ENCODE measurements around the gene NKX2-1.

The NKX2-1 gene

DNA sequence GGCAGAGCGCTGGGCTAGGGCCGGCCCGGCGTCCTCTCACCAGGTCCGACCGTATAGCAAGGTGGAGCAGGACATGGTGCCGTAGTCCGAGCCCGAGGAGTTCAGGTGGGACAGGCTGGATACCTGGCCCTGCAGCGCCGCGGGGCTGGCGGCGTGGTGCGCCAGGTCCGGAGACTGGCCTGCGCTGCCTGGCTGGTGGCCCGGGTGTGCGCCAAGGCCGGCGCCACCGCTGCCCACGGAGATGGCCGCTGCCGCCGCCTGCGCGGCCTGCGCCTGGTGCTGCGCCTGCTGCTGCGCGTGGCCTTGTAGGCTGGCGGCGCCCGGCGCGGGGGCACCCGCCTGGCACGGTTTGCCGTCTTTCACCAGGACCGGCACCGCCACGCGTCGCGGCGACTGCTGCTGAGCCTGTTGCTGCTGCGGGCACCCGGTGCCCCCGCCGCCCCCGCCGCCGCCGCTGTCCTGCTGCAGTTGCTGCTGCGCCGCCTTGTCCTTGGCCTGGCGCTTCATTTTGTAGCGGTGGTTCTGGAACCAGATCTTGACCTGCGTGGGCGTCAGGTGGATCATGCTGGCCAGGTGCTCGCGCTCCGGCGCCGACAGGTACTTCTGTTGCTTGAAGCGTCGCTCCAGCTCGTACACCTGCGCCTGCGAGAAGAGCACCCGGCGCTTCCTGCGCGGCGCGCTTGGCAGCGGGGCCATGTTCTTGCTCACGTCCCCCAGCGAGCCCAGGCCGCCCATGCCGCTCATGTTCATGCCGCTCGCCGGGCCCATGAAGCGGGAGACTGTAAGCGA, 2.6 kb downstream of the NKX2-1 start:
- FAIRE-seq: no peak

GRCh38 chr14:36516719-36517241, 3.3 kb downstream of the NKX2-1 start:
- FAIRE-seq: no peak

DNA sequence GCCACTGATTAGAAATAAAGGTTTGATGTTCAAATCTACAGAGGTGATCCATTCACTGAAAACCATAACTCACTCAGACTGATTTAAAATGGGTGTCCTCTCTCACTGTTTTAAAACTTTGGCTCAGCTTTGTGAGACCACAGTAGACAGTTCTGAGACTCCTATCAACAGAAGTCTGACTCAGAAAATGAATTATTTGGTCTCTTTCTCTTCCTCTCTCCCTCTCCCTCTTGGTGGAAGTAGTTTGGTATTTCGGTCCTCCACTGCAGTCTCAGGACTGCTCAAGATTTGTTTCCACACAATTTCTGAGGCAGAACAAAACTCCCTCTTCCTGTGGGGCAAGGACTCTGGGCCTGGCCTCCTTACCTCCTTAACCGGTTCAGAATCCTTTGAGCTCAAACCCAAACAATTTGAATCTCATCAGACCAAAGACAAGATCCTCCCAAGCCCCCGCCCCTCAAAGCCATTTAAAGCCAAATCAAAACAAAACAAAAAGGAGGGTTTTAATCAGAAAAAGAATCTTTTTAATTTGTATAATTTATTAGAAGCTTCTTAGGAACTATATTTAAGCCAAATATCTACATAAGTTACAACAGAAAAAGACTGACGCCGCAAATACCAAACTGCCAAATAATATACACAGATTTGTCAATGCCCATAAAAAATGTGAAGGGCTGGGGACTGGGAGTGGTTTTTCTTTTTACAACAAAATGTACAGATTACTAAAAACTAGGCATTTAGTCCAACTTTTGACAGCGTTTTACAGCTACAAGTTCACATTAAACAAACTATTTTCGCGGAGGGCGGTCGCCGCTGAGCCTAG, 3.9 kb downstream of the NKX2-1 start:
- FAIRE-seq: no peak

GRCh38 chr14:36515105-36515593, 4.9 kb downstream of the NKX2-1 start:
- FAIRE-seq: no peak

DNA sequence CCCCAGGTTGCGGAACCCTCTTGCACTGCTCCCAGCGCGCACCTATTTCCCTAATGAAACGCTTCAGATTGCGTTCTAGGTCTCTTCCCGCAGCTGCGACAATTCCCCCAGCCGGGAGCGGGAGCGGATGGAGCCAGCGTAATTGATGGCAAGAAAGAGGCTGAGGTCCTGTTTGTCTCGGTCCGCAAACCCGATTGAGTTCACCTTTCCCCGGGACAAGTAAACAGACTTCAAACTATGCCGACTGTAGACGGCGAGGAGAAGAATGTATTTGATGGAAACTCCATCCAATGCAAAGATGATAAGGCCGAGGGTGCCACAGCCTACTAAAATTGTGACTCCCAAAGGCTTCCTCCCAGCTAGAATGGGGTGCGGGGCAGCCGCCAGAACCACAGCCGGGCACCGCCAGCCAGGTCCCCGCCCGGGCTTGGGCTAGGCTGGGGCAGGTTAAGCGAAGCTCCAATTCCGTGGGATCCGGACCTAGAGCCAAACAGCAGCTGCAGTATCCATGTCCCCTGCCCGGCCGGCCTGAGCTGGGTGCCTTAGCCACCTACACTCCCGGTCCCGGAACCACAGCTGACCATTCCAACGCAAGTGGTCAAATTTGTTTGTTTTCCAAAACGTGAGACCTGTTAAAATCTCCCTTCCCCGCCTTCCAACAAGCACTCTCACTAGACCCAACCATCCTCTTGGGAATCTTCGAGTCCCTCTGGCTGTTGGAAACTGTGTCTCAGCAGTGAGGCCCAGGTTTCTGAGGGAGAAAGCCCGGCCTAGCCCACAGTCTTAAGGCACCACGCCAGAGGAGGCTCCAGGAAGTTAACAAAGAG, 5.5 kb downstream of the NKX2-1 start:
- FAIRE-seq: no peak

DNA sequence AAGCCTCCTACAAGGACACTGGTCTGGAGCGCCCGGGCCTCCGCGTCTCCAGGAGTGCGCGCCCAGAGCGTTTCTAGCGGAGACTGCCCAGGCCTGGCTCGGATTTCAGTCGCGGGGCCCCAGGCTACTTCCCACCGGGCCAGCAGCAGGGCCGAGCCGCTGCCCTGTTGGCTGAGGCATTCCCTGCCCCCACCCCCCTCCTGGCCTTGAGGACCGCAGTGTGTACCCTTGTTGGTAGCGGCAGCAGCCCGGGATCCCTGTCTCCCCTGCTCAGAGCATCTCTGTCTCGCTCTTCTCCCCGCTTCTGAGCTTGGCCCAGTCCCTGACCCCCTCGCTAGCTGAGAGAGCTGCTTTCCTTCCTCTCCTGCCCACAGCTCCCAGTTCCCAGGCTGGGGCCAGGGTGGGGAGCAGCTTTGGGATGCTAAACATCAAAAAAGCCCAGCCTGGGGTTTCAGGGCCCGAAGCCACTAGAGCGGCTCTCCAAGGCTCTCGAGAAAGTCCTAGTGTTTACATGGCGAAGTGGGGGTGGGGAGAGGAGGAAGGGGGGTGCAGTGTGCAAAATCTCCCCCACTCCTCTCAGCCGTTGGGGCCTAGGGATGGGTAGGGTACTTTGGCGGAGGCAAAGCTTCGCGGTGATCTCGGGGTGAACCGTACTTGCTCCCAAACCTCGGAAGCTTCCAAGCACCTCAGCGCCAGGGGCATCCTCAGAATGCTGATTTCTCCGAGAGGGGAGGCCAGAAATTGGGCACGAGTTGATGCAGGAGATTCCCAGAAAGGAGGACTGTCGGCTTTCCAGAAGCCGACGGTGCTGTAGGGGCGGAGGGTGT, 6.4 kb downstream of the NKX2-1 start:
- FAIRE-seq: no peak

DNA sequence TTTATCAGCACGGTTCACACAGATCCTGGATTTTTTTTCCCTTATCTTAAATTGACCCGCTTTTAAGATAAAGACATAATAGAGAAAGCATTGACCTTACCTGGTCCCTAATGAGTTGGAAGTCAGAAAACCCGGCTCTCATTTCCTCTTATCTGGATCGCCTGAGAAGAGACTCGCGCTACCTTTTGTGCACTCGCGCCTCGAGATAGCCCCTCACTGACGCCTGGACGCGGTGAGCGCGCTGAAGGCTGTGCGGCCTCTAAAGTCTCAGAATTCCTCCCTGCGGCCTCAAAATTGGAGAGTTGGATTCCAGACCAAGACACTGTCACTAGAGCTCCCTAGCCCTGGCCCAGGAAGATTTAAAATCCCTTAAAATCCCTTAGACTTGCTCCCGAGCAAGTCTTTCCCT, 7.0 kb downstream of the NKX2-1 start:
- no peak for FAIRE-seq

- no peak for FAIRE-seq
Measured at GRCh38 chr14:36512585-36513003, 7.4 kb downstream of the NKX2-1 start.

GRCh38 chr14:36511981-36512584, 7.9 kb downstream of the NKX2-1 start:
- FAIRE-seq: no peak

DNA sequence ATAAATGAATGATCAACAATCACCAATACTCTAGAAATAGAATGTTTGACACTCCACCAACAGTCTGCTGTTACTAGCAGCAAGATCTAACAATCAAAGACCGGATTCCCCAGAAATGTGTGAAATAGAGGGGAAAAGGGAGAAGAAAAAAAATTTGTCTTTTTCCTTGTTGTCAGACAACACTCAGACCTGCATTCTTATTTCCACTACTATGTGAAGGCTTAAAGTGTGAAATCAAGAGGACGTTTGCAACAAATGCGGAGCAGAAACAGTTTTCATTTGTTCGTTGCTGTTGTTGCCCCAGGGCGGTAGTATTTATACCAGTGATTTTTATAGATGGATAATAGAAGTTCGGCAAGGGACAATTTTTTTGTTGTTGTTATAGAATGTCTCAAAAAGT, 9.2 kb downstream of the NKX2-1 start:
- FAIRE-seq: no peak

DNA sequence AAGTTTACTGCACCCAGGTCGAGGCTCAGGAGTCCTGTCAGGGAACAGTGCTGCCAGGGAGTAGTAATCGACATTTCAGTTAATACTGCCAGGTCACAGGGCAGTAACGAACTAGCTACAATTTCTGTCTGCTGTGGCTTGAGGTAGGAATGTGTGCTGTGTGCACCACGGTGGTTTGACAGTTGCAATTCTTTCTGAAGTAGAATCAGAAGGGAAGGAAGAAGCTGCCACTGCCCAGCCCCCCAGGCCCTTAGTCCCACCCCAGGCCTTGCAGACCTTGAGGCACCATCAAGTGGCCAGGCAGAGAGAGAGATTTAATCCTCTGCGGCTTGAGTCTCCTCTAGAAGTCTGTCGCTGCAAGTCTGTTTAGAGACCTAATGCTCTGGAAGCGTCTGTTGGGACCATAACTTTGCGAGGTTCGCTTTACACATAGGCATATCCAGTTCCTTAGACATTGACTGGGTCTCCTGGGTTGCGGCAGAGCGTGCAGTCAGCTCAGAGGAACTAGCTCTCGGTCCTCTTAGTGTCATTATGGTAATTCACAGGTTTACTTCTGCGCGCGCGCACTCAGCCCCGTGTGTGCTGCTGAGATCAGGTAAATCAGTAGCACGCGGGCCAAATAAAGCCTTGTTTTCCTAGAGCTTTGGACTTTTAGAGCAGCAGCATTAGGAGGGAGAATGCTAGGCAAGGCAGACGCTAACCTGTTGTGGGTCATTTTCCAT, 9.8 kb downstream of the NKX2-1 start:
- FAIRE-seq: no peak

DNA sequence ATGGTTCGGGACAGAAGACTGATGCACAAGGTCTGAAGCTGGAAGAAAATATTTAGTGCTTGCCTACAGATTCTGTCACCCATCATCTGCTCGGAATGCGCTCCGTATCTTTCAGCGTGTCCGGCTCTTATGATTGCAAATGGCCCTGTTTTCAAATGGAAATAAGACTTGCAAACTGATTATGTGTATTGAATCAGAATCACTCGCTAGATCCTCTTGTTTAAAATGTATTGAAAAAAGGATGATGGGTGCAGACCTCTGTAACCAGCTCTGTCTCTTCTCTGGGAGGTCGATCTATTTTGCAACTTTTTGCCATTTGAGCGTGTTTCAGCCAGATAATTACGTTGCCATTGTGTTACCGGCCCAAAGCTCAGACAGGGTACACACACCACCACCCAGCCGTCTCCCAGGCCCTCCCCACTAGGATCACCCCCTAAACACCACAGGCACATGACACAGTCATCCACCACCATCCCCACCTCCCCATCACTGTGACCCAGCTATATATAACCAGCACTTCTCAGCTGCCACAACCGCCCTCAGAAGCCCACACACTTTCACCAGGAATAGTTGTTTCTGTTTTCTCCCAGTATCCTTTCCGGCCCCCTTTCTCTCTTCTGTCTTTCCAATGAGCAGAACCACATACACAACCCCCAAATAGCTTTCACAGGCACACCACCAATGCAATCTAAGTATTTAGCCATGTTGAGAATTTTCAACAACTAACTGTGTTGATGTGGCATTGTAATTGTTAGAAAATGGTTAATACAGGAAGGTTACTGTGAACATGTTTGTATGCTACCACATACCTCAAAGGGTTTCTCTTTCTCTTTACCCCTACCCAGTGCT, 10.7 kb downstream of the NKX2-1 start:
- no peak for FAIRE-seq

- FAIRE-seq: no peak
Measured at GRCh38 chr14:36508418-36509068, 11.5 kb downstream of the NKX2-1 start.

- FAIRE-seq: no peak
Measured at GRCh38 chr14:36507847-36508417, 12.1 kb downstream of the NKX2-1 start.

DNA sequence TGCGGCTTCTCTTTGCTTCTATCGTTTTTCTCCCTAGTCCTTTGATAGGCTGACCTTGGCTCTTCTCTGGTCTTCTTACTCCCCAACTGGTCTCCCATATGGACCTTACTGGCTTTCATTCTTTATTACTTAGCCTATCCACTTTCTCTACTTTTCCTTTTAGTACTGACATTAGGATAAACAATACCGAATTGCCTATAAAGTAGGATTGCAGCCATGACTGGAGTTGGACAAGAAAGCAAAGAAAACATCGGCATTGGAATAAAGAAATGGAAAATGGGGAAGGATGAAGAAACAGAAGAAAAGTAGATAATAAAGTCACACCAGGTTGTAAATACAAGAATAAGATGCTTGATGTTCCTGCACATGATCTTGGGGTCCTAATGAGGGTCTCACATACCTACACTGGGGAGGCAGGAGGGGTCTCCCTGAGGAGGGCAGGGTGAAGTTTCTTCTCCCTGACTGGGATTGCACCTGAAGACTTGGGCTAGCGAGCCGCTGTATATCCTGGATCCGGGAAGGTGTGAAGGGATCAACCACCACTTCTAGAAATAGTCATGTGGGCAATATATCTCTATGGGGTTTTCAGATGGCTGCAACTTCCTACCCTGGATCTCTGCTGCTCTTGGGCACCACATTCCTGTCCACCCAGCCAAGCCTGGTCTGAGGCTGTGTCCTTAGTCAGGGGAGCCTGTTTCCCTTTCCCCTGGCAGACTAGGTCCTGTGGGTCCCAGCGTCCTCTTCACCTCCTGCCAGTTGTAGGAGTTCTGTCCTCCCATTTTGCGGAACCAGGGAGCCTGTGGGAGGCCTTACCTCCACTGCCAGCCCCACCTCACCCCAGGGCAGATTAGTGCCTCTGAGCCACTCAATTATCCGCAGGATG, 13.1 kb downstream of the NKX2-1 start:
- no peak for FAIRE-seq

- FAIRE-seq: no peak
Measured at GRCh38 chr14:36505892-36506731, 13.9 kb downstream of the NKX2-1 start.

All from islet of Langerhans (tissue), 1 donor.